SH-SY5Y (cell line): ENCODE data around the gene DNAH2.

ENCODE experiments used
- GATA2 ChIP-seq: IDR thresholded peaks from 2 replicates; pipeline ENCODE4 v1.6.1; 2011; ENCODE audit warnings: mild to moderate bottlenecking, low read depth, low read length
- GATA3 ChIP-seq: IDR thresholded peaks from 2 replicates; pipeline ENCODE4 v1.6.1; 2011; ENCODE audit warnings: low read depth, mild to moderate bottlenecking, low read length, moderate library complexity

DNA sequence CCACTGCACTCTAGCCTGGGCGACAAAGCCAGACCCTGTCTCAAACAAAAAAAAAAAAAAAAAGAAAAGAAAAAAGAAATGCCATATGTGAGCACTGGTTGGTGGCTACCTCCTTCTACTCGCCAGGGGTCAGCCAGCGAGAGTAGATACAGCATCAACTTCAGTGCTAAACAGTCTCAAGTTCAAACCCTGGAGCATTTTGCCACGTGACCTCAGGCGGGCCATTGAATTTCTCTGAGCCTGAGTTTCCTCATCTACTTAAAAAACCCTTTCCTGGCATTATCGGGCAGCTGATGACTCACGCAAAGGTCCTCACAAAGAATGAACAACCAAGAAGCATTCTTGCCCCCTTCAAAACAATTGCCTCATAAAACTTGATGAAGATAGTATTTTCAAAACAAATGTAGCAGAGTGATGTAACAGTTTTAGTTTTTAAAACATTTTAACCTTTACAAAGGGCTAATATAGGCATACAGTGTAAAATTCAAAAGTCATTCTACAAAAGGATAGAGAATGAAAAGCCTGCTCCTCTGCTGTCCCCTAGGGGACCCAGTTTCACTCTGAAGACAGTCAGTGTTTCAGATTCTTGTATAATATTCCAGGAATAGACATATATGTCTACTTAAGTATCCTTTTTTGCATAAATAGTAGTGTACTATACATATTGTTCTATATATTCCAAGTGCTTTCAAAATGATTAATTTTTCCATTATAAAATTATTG, 28.4 kb downstream of the DNAH2 start:
- no peak for TF ChIP-seq GATA3
- no peak for TF ChIP-seq GATA2
